SH-SY5Y (cell line): ENCODE data around the gene UGT2A1.

Experiments used
- GATA2 ChIP-seq: IDR thresholded peaks from 2 replicates; pipeline ENCODE4 v1.6.1; 2011; ENCODE audit warnings: mild to moderate bottlenecking, low read depth, low read length
- GATA3 ChIP-seq: IDR thresholded peaks from 2 replicates; pipeline ENCODE4 v1.6.1; 2011; ENCODE audit warnings: low read depth, mild to moderate bottlenecking, low read length, moderate library complexity

UGT2A1 gene

GRCh38 chr4:69610484-69610883, 42.6 kb downstream of the UGT2A1 start:
- no peak for TF ChIP-seq GATA3
- no peak for TF ChIP-seq GATA2

- TF ChIP-seq GATA2 (no peak), GATA3 (no peak)
These were observed 52.0 kb downstream of the UGT2A1 start for GRCh38 chr4:69601065-69601464.

- TF ChIP-seq GATA2: no peak
- TF ChIP-seq GATA3: no peak
These were observed 53.0 kb downstream of the UGT2A1 start for GRCh38 chr4:69600013-69600412.

GRCh38 chr4:69594382-69594781, 58.7 kb downstream of the UGT2A1 start:
- no peak for TF ChIP-seq GATA2
- no peak for TF ChIP-seq GATA3

GRCh38 chr4:69591364-69591763, 61.7 kb downstream of the UGT2A1 start:
- no peak for TF ChIP-seq GATA2
- TF ChIP-seq GATA3: no peak

- TF ChIP-seq GATA3: no peak
- no peak for TF ChIP-seq GATA2
These were observed 63.2 kb downstream of the UGT2A1 start for GRCh38 chr4:69589884-69590283.

GRCh38 chr4:69584135-69584534, 68.9 kb downstream of the UGT2A1 start:
- TF ChIP-seq GATA2 (no peak), GATA3 (no peak)

- TF ChIP-seq GATA2 (no peak), GATA3 (no peak)
These were observed 69.5 kb downstream of the UGT2A1 start for GRCh38 chr4:69583543-69583942.

GRCh38 chr4:69577245-69577644, 75.8 kb downstream of the UGT2A1 start:
- TF ChIP-seq GATA3 (no peak), GATA2 (no peak)

- TF ChIP-seq GATA3 (no peak), GATA2 (no peak)
These were observed 76.7 kb downstream of the UGT2A1 start for GRCh38 chr4:69576251-69576877.

GRCh38 chr4:69568787-69569186, 84.3 kb downstream of the UGT2A1 start:
- no peak for TF ChIP-seq GATA2
- no peak for TF ChIP-seq GATA3

- no peak for TF ChIP-seq GATA3
- no peak for TF ChIP-seq GATA2
These were observed 89.6 kb downstream of the UGT2A1 start for GRCh38 chr4:69563424-69563823.

GRCh38 chr4:69549651-69550050, 103.4 kb downstream of the UGT2A1 start:
- no peak for TF ChIP-seq GATA2
- no peak for TF ChIP-seq GATA3

GRCh38 chr4:69546134-69546765, 106.8 kb downstream of the UGT2A1 start:
- TF ChIP-seq GATA3 (no peak), GATA2 (no peak)
